GM18858 (cell line): ENCODE measurements around the gene SOBP.
"Not testable (repeated sequence)": the region's sequence is repeated elsewhere in the genome, so short reads cannot be mapped to it uniquely, and the experiment has no call there.

Experiments used
- ATAC-seq: cut with Tn5 transposase; IDR thresholded peaks from one replicate; pipeline ENCODE4 v1.9.1; 2021; ENCODE audit not compliant: unreplicated experiment

The SOBP gene

DNA sequence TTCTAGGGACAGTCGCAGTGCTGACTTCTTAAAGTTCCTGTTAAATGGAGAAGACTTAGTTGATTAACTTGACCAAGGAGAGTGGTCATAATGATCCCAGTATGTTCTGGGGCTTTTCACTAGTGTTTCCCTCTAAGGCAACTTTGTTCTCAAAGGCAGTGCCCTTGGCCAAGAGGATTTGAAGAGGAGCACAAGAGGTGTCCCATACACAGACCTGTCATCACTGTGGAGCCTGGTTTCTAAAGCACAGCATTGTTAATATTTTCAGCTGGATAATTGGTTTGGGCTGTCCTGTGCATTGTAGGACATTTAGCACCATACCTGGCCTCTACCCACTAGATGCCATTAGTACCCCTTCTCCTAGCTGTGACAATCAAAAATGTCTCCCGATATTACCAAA is 30.8 kb downstream of the SOBP start:
- ATAC-seq: not testable (repeated sequence)

DNA sequence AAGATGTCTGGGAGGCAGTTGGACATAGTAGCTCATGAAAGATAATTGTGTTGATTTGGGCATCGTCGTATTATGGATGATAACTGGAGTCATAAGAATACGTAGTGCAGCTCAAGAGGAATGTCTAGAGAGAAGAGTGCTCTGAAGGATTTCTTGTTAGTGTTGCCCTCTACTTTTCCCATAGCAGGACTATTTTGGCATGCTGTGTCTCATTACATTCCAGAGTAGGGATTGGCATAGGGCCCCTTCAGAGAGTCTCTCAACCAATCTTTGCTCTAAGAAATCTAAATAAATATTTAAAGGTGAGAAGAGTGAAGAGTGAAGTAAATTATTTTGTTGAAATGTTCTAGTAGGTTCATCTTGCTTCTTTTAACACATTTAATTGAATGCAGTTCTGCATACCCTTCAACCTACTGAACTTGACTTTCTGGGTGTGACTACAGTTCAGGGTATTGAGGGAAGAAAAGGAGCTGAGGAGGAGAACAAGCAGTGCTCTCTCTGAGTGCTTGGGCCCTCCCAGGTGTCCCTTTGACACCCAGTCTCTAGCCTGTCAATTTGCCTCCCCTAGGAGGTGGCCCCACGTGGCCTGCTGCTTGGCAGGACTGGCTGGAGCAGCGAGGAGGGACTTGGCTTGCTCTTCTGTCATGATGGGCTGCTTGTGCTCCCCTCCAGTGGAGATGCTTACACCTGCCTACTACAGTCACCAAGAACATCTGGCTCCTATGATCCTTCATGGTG is 33.3 kb downstream of the SOBP start:
- ATAC-seq: no peak

DNA sequence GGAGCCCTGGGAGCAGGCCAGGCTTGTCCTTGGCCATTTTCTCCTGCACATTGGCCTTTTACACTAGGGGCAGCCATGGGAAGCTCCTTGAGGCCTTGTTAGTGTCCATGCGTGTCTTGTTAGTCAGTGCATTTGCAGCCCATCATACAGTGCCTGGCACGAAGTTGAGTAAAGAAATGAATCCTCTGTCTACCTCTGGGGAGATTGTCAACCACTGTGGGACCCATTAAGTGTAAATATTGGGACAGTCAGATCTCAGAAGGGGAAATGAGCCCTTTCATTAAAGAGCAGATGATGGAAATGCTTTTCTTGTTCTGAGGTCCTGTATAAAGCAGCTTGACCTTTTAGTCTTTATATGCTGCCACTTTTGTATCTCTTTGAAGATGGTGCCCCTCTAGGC is 33.9 kb downstream of the SOBP start:
- ATAC-seq: no peak

DNA sequence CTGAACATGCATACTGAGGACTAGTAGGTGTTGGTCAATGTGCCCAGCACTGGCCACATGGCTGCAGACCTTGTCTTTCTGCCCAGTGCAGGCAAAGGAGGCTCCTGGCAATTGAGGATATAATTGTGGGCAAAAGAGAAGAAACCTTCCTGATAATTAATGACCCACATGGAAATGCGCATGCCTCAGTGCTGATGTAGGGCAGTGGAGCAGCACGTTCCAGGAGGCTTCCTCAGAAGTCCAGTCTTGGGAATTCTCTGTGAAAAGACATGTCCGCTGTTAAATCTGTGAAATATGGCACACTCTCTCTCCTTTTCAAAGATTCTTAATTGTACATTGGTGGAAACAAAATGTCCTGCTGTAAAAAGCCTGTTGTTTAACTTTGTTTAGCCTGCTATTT is 34.7 kb downstream of the SOBP start:
- ATAC-seq: no peak

DNA sequence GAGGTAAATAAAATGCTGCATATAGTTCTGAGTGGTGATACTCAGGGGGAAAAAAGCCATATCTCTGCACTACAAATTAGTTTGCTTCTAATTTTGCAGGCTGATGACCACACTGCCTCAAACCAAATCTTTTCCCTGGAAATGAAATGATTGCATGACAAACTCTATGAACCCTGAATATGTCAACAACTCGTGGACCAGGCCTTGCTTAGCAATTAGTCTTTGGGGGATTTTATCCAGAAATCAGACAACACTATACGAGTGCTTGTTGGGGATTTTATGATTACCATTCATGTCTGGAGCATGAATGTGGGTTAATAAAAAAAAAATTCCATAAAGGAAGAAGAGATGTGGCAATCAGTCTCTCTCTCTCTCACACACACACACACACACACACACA is 42.0 kb downstream of the SOBP start:
- ATAC-seq: no peak

DNA sequence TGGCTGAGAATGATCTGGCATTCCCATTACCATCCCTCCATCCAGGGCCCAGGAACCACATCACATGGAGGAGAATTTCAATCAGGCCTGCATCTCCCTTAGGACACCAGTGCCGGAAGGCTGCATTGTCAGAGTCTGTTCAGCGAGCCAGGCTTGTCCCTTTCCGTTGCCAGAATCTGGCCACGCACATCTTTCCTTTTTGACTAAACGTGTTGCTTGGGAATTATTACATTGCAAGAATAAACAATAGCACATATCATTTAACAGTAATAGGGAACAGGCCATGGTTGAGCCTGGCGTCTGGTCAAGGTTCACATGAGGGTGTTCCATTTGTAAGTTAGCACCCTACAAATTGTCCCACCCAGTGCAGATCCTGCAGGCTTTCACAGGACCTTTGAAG is 42.8 kb downstream of the SOBP start:
- no peak for ATAC-seq

DNA sequence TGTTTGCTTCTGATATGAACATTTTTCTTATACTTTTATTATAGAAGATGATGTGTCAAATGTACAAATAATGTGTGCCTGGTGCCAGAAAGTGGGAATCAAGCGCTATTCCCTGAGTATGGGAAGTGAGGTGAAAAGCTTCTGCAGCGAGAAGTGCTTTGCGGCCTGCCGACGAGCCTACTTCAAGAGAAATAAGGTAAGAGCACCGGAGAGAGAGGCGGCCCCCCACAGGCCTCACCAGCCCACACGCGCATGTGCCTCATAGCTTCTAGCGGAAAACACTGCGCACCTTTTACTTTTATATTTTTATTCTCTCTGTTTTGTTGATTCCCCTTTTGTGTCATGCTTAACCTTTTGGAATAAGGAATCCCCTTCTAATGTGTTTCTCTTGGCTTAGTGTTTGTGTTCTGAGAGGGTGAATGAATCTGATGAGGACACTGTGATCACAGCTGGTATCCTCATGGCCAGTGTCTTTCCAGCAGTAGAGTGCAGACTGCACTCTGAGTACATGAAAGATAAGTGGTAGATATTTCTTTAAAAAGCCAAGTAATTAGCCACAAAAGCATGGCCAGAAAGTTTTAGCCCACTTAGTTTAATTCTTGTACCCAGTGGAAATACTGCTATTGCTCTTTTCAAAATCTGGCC is 43.6 kb downstream of the SOBP start:
- ATAC-seq: no peak

DNA sequence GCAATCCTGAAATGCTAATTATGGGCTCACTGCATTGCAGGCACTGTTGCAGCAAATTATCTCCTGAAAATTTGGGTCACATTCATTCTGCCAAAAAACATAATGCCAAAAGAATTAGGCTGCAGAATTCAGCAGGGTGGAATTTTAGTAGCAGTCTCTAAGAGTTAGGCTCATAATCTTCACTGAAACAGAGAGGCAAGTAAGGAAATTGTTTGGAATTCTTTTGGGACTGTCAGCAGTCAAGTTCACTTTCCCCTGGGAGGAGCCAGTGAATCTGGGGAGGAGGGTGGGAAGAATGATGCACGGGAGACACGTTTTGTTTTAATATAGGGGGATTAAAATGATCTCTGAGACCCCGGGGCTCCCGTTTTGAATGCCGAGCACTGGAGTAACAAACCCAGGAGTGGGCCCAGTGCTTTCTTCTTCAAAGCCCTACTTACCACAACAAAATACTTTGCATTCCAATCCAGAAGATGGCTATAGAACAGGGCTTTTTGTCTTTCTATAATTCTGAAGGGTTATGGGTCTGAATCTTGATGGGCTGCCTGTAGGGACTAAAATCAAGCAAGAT is 44.7 kb downstream of the SOBP start:
- no peak for ATAC-seq

DNA sequence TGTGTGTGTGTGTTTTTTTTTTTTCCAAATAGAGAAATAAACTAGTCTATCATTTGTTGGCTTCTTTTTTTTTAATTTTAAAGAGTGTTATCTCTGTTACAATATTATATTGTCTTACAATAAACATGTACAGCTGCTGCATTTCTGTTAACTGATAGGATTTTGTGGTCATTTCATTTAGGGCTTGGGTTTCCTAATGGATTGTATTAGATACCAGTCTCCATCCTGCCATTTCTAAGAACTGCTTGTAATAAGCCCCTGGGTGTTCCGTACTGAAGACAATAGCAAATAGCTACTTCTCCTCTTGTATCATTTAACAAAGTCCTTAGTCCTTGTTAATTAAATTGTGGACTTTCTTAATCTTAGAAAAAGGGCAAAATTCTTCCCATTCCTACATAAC is 45.7 kb downstream of the SOBP start:
- no peak for ATAC-seq

DNA sequence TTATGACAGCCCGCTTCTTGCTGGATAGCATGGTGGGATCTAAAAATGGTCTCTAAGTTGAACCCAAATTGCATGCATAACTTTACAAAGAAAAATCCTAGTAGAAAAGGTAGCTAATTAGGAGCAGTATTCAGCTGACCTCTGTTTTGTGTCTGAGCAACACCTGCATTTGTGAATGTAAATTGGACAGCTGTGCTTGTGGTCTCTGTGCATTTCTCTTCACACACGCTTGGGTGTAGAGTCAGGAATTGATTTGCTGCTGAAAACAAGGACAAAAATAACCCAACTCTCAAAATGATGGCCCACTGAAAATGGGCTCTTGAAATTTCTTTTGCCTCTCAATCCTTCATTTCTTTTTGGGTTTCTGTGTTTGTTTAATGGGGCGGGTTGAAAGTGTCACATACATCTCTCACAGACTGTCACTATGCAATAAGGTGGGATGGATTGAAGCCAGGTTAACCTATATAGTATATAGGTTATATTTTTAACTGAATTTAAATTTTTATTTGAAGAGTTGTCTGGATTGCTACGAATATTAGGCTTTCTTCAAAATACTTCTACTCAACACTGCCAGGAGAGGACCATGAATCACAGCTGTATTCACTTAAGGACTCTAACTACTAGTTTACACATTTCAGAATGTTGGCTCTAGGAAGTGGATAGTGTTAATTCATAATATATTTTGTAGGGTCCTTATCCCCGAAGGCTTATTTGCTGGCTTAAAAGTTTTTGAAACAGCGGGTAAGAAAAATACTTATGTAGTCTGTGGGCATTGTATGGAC is 46.5 kb downstream of the SOBP start:
- ATAC-seq: no peak

DNA sequence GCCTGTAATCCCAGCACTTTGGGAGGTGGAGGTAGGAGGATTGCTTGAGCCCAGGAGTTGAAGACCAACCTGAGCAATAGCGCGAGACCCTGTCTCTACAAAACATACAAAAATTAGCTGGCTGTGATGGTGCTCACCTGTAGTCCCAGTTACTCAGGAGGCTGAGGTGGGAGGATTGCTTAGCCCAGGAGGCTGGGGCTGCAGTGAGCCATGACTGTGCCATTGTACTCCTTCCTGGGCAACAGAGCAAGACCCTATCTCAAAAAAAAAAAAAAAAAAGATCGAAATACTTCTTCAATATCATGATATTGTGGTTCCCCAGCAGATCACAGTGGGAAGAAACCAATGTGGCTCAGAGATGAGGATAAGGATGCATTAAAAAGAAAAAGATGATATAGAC is 47.6 kb downstream of the SOBP start:
- ATAC-seq: no peak

DNA sequence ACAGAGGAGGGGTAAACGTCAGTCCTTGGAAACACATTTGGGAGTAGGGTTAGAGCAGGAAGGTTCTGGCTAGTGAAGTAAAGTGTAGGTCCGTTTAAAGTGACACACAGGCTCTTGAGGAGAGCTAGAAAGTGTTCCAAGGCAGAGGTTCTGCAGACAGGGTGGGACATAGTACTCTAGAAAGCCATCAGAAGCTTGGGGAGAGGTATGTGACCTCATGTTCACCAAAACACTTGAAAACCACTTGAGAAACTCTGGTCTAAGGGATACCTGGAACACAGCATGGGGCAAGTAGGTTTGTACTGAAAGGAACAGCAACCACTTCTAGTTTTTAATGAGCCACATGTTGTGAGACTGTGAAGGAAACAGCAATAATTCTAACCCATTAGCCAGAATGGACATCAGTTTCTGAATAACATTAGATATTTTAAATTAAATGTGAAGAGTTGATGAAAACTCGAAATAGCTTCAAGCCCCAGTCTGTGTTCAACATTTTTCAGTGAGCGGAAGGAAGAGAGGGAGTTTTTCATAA is 49.0 kb downstream of the SOBP start:
- no peak for ATAC-seq

DNA sequence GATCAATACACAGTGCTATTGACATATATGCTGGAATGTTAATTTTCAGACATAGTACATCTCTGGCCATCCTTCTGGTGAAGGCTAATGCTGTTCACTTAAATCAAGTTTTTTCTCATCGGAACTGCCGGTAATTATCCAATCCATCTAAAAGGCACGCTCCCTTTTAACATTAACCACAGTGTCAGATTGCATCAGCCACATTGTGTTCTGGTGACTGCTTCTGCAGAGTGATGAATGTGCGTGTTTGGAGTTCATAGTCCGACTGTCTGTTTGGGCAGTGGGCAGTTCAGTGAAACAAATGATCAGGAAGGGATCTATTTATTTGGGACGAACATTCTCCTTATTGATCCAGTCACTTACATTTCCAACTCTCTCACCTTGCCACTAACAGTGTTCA is 49.5 kb downstream of the SOBP start:
- ATAC-seq: no peak

DNA sequence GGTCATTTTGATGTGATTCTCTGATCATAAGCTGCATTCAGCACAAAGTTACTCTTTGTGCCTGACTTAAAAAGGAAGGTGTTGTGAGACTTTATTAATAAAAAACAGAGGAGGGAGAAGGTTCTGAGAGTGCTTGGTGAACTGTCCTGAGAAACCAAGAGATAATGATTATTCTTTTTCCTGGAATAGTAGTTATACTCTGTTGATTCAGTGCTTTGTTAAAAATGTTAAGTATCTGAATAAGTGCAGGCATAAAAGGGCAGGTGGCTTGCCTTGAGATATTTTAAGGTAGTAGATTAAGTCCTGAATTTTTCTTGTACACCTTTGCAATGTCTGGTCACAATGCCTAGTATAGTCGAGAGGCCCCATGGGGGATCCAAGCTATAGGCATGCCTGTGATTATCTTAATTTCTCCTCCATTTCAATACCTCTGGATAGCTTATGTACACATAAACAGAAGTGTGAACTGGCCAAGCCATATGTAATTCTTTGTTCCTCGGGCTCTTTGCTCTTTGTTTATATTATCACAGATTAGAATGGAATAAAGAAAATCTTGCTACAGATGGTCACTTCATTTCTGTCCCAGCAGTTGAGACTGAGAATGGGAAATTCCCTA is 50.0 kb downstream of the SOBP start:
- no peak for ATAC-seq

DNA sequence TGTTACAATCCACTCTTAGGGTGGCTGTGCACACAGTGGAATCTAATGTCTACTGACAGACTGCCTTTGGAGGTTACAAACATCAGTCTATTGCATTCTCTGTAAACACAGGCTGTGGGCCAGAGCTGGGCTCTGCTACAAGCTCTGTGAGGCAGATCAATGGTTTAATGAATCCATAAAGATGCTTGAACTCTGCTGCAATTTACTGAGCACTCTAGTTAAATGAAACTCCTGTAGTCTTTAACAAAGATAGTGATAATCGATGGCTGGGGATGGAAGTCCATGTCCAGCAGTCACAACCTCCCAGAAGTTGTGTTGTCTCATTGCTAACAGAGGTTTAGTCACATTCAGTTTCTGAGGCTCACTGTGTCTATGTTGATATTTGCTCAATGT is 50.5 kb downstream of the SOBP start:
- ATAC-seq: no peak

DNA sequence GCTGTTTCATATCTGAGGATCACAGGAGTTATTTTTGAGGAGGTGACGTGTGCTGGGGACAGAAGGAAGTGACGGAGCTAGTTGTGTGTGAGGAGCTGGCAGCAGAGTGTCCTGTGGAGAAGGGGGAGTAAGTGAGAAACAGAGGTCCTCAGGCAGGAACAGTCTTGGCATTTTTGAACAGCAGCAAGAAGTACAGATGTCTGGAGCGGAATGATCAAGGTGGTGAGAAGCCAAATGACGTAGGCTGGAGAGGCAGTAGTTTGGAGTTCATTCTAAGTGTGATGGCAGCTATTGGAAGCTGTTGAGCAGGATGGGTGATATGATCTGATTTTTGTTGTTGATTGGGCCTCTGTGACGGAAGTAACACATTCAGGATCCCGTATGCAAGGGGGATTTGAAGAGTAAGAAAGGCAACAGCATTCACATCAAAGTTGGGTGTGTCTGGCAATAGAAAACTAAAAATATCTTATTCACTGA is 52.3 kb downstream of the SOBP start:
- ATAC-seq: no peak

DNA sequence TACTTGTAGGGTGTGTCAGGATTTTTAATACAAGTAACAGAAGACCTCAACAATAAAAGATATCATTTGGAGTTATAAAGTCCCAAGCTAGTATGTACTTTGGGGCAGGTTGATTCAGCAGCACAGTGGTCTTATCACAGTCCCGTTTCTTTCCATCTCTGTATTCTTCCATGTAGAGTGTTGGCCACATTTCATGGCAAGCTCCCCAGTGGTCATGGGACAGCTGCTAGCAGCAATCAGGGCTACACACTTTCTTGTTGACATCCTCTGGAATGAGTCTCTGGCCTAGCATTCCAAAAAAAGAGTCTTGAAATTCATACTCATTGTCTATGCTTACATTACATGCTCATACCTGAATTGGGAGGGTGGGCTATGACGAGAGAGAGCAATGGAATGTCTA is 53.2 kb downstream of the SOBP start:
- ATAC-seq: no peak

DNA sequence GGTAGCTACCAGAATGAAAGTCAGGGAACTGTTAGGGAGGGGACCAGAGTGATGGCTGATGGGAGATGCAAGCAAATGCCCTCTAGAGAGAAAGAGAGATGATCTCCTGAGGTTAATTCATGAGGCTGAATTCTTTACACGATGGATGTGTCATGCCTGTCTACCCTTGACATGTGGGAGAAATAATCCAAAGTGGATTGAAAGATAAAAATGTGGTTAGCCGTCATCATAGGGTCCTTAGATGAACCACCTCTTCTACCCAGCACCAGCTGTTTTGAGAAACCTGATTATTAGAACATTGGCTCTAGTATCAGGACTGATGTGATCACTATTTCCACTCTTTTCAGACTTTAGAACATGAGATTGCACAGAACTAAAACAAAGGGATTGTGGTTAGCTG is 53.6 kb downstream of the SOBP start:
- no peak for ATAC-seq

DNA sequence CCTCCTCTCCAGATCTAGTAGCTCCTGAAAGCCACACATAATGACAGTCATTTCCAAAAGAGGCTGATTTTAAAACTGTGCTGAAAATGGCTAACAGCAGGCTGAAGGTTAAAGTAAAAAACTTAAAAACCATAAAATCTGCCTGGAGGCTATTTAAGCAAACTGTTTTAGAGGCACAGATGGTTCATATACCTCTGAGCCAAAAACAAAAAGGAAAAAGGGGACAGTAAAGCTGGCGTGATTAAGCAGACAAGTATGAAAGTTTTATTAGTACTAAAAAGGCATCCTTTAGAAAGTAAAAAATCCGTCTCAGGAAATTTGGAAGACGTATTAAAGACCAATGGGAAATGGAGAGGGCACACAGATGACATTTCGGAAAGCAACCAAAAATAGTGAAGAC is 55.8 kb downstream of the SOBP start:
- ATAC-seq: no peak

DNA sequence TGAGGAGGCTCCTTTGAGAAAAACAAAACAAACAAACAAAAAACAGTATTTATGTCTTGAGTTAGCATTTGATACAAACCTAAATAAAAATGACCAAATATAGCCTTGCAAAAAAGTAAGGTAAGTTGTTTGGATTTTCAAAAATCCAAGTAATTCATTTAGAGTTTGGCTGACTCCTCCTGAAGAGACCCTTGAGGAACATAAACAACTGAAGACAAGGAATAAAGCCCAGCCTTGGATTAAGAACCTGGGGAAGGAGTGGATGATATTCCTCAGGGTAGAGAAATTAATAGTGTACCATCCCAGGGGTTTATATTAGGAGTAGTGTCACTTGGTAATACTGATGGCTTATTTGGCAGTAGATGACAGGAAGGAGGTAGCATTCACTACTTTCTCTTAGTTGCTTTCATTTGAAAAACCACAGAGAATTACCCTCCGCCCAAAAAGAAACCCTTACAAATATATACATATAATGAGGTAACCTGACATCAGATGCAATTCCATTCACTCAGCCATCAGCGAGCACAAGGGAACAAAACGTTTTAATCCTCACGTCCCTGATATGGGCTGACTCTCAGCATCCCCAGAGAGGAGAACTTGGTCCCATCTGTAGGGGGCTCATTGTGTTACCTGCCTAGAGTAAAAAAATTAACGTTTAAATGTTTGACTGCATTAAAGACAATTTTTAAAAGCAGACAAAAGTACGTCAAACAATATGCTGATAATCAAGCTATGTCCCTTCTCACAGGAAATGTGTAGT is 57.0 kb downstream of the SOBP start:
- ATAC-seq: no peak
